ENCODE measurements around the gene SLC4A11. TPM values are rescaled to one million over a fixed set of nuclear protein-coding genes. Genes with fewer than 3 reads are reported as not detected.
A peak's percentile ranks its signal among the peaks of the same experiment; 100 is the strongest.

SLC4A11 gene
- total RNA-seq, 4 donors from 2014 or later, result 7.2 to 24.7 (median 17.7) TPM

GRCh38 chr20:3204124-3204794, 34.7 kb downstream of the SLC4A11 start, which contains the start of gene DDRGK1:
Gene DDRGK1, minus strand, starts transcription at chr20:3204682. Its CDS starts 55 bp downstream, at chr20:3204627.
- TF ChIP-seq CTCF (IDR thresholded peaks at IDR 0.05) (peak in 1 of 6 experiments; percentile 35), POLR2A (IDR thresholded peaks at IDR 0.05) (peak in 2 of 4 donors; percentile 62 to 71)
- 0% methylated on average over 9 to 27 of the region's 48 CpGs for WGBS, 2 donors

DNA sequence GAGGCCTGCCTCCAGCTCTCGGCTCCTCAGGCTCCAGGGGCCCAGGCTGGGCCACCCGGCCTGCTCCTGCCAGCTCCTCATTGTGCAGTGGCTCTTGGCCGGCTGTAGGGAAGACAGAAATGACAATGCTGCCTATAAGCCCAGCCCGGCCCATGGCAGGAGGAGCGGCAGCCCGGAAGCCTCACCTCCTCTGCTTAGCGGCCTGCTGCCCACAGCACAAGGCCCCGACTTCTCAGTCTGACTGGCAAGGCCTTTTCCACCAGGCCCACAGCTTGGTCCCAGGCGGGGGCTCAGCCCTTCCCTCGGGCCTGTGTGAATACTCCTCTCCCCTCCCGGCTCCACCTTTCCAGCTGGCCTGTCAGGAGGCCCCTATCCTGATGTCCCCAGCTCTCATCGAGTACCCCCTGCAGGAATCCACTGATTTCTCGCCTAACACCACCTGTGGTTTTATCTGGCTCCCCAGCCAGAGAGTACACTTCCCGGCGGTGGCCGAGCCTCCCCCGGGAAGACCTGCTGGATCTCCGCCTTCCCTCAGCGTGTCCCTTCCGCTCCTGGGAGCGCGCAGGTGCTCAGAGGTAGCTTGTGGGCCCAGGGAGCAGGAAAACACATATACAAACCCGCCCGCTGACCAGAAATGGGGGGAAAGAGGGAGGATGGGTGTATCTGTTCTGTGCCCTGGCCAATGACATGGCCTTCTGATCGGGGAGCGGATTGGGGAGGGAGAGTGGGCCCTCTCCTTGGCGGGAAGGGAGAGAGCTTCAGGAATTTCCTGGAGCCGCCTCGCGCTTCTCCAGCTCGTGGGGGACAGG, 35.5 kb downstream of the SLC4A11 start:
- no peak for DNase-seq
- 5 to 9% methylated on average over 11 to 19 of the region's 31 CpGs for WGBS, 2 donors
- TF ChIP-seq CTCF (IDR thresholded peaks at IDR 0.05) (no peak), POLR2A (IDR thresholded peaks at IDR 0.05) (no peak)
- H3K36me3 ChIP-seq, result peaks cover 15 to 44% (median 15%) of the 10 kb centered on the region in 3 donors
- intact Hi-C loops (cut with DNase I), result no loop called here
- H3K9me3 ChIP-seq, result no peaks in the 10 kb centered on the region
- H3K27me3 ChIP-seq, result no peaks in the 10 kb centered on the region
- H3K27ac ChIP-seq, result peak overlapping the region; percentile 89 to 93 (median 92)
- peaks cover 13 to 28% (median 14%) of the 10 kb centered on the region in 3 donors for H3K4me1 ChIP-seq
- peak overlapping the region; percentile 59 to 92 (median 80) for H3K4me3 ChIP-seq

More at GRCh38 chr20:3204124-3204794, 34.7 kb downstream of the SLC4A11 start, which contains the start of gene DDRGK1:
- H3K4me3 ChIP-seq, result peak within 1 kb of the TSS; percentile 59 to 92 (median 80)
- peak within 1 kb of the TSS; percentile 89 to 93 (median 92) for H3K27ac ChIP-seq
- H3K4me1 ChIP-seq, result peaks cover 13 to 34% (median 17%) of the 10 kb centered on the region in 3 donors
- intact Hi-C loops (cut with DNase I), result no loop called here
- no peaks in the 10 kb centered on the region for H3K9me3 ChIP-seq
- H3K27me3 ChIP-seq, result no peaks in the 10 kb centered on the region
- DNase-seq, result peak; percentile 57
- peaks cover 12 to 36% (median 13%) of the 10 kb centered on the region in 3 donors for H3K36me3 ChIP-seq

GRCh38 chr20:3202965-3203314, 36.0 kb downstream of the SLC4A11 start:
- DNase-seq, result no peak
- intact Hi-C loops (cut with DNase I), result no loop called here
- Histone ChIP-seq H3K27me3 (no peaks in the 10 kb centered on the region), H3K27ac (peak overlapping the region; percentile 89 to 93 (median 92)), H3K4me1 (peaks cover 10 to 22% (median 13%) of the 10 kb centered on the region in 3 donors), H3K36me3 (peaks cover 15 to 49% (median 15%) of the 10 kb centered on the region in 3 donors), H3K9me3 (no peaks in the 10 kb centered on the region), H3K4me3 (peak overlapping the region; percentile 59 to 92 (median 80))
- WGBS, 2 donors, result 33 to 37% methylated on average over 2 to 3 of the region's 9 CpGs
- TF ChIP-seq CTCF (IDR thresholded peaks at IDR 0.05) (no peak), POLR2A (IDR thresholded peaks at IDR 0.05) (no peak)

GRCh38 chr20:3199976-3200755, 38.8 kb downstream of the SLC4A11 start:
- Histone ChIP-seq H3K27me3 (no peaks in the 10 kb centered on the region), H3K4me3 (no peak overlapping the region), H3K9me3 (no peaks in the 10 kb centered on the region), H3K4me1 (peaks cover 10 to 21% (median 13%) of the 10 kb centered on the region in 3 donors), H3K36me3 (peaks cover 20 to 77% (median 26%) of the 10 kb centered on the region in 3 donors), H3K27ac (no peak overlapping the region)
- 94% methylated on average over 13 to 20 of the region's 27 CpGs for WGBS, 2 donors
- intact Hi-C loops (cut with DNase I), result no loop called here
- TF ChIP-seq CTCF (IDR thresholded peaks at IDR 0.05), result no peak
- no peak for TF ChIP-seq POLR2A (IDR thresholded peaks at IDR 0.05)
- DNase-seq, result no peak

Measured in esophagus squamous epithelium (tissue), 5 donors.